Eye (tissue), 1 donor: ENCODE results near the gene HAGH.

ENCODE experiments used
- DNase-seq: peaks from one replicate; pipeline ENCODE4 v3.0.0-alpha.2; 2015

Gene HAGH

DNA sequence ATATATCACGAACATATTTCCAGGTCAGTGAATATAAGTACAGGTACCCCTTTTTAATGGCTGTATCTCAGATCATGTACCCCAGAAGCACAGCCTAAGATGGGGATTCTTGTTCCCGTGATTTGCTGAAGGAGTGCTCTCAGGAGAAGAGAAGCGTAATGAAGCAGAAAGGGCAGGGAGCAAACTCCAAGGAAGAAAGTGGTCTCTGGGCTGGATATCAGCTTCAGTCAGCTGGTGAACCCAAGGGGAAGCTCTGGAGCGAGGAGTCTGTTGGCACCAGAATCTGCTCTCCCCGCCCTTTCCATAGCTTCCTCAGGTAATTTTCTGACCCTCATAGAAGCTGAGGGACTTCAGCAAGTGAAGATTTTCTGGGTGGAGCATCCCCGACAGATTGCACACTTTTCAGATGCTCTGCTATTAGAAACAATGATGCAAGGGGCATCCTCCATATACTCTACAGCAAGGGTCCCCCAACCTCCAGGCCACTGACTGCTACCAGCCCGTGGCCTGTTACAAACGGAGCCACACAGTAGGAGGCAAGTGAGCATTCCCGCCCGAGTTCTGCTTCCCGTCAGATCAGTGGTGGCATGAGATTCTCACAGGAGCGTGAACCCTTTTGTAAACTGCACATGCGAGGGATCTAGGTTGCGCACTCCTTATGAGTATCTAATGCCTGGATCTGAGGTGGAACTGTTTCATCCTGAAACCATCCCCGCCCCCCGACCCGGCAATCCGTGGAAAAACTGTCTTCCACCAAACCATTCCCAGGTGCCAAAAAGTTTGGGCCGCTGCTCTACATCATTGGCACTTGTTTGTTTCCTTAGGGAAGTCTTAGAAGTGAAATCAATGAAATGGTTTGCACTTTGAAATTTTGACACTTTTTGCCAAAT, 4.8 kb upstream of the HAGH start:
- no peak for DNase-seq

DNA sequence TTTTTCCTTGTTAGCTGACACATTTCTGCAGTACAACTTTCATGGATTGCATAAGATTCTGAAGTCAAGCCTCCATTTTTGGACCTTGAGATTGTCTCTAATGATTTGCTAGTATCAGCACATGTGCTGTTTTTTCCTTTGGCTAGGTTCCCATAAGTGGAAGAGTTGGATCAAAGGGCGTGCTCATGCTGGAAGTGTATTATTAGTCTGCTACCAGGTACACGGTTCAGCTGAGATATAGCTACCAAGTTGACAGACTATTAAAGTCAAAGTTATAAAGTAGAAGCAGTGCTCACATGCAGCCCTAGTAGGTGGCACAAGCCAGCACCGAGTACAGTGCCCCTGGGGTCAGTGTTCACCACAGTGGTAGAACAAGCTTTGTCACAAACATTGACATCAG, 3.6 kb upstream of the HAGH start:
- no peak for DNase-seq

DNA sequence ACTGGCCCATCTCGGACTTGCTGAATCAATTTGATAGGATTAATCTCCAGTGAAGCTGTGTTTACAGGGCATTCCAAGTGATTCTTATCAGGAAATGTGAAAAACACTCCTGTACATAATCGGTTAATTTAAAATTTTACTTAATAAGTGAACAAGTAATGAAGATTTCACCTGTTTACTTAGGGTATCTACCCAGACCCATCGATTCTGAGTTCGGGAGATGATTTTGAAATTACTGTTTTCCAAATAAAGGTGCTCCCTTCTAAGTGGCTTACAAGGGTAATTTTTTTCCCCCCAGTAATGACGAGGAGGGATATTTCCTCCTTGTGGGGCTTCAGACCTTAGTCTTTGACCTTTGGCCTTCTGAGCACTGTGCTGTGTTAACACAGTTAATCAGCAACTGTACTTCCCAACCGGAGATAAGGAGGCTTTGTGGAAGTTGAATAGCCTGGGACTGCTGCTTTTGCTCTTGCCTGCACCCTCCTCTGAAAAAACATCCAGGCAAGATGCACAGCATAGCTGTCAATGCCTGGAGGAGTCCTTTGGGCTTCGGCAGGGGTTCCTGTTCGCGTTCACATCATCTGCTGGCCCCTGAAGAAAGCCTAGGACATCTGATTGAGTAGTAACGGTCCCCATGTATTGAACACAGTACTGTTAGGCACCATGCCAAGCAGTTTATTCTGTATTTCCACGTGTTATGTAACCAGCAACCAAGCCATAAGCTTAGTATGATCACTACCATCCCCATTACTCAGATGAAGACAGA, 2.2 kb upstream of the HAGH start:
- no peak for DNase-seq

DNA sequence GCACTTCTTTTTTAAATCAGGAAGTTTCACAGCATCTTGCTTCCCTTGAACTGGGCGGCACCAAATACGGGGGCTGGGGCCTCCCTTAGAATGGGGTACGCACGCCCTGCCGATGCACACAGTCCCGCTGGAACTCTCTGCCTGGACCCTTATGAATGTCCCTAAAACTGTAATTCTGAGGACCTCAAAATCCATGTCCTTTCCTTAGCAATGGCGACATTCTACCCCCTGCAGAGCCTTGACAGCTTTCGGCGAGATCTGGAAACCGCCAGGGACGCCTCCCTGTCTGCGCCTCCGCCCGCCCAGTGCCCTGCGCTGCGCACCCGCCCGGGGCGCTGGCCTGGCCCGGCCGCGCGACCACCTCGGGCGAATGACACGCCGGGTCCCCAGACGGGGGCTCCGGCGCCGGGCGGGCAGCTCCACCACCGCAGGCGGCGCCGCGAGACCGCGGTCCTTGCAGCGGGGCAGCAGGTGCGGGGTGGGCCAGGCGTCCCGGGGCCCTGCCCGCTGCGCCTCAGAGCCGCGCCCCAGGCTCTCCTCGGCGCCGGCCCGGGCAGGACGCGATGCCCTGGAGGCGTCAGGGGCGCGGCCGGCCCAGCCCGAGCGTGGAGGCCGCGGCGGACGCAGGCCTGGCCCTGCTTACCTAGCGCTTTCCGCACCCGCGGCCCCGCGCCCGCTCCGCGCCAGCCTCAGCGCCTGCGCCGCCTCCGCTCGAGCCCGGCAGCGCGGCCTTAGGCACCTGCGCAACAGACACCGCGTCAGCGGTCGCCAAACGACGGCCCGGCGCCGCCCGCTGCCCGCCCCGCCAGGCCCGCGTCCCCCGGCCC, 548 bp downstream of the HAGH start:
- DNase-seq: peak; percentile 31

DNA sequence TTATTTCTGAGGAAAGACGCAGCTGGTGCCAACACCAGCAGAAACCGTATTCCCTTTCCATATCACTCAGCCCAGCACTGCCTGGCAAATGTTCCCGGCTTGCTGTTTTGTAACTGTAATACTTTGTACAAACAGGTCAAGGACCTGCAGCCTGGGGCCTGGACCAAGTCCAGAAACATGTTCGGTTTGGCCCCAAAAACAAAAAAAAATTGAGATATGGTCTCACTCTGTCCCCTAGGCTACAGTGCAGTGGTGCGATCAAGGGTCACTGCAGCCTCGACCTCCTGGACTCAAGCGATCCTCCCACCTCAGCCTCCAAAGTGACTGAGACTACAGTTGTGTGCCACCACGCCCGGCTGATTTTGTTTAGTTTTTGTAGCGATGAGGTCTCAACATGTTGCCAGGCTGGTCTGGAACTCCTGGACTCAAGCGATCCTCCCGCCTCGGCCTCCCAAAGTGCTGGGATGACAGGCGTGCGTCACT, 1.2 kb downstream of the HAGH start:
- DNase-seq: peak; percentile 2

DNA sequence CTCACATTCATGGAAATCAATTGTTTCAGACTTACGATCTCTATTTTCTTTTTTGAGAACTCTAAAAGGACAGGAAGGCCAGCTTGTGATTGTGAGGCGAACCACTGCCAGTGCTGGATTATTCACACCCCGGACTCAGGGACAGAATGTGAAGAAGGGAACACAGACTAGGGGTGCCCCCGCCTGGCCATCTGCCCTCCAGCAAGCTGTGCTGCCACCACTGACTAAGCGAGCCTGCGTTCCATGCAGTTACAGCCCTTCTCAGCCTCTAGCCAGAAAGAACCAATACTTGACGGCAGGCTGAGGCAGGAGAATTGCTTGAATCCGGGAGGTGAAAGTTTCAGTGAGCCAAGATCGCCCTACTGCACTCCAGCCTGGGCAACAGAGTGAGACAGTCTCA, 2.8 kb downstream of the HAGH start:
- peak; percentile 22 for DNase-seq

DNA sequence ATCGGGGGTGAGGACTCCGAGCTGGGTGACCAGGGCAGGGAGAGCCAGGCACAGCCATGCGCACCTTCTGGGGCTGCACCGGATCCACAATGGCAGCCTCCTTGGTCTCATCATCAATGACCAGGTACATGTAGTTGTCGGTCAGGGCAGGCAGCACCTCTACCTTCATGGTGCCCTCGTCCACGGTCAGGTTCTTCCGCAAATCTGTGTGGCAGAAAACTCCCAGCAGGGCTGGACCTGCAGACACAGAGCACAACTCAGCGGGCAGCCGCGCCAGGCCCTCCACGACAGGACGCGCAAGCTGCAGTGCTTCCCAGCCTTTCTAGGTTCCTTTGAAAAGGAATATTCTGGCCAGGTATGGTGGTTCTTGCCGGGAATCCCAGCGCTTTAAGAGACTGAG, 3.8 kb downstream of the HAGH start:
- DNase-seq: no peak

DNA sequence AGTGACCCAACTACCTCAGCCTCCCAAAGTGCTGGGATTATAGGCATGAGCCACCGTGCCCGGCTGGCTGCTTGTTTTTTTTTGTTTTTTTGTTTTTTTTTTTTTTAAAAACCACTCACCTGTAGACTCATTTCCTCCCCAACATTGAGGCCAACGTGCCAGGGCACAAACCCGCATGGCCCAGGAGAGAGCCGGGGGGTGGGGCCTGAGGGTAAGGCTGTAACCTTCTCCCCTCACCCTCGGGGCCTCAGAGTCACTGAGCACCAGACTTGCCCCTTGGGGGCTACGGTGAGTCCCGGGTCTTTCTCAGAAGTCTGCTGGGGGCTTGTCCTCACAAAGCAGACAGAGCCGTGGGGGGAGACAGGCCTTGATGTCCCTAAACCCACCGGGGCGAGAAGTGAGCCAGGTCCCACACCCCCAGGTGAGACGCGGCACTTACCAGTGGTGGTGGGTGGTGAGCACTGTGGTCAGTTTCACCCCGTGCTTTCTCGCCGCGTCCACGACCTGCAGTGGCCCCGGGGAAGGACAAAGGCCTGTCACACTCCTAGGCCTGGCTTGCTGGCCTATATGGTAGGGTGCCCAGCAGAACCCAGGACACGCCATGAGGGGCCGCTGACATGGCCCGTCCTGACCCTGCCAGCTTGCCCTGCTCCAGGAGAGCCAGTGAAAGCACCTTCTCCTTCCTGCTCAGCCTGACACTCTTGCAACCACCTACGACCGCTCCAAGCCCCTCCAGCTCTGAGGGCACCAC, 4.6 kb downstream of the HAGH start:
- DNase-seq: no peak

DNA sequence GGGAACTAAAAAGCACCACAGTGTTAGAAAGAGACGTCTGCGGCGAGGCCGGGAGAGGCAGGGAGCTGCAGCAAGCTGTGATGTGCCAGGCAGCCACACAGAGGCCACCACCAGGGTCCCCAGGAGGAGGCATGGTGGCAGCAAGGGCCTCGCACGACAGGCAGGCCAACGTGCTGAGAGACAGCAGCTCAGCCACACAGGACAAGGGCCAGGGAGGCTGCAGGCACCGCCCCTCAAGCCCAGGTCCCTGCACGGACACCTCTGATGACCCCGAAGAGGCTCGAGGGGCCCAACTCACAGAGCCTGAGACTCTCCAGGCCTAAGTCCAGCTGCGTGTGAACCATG, 5.7 kb downstream of the HAGH start:
- DNase-seq: no peak

DNA sequence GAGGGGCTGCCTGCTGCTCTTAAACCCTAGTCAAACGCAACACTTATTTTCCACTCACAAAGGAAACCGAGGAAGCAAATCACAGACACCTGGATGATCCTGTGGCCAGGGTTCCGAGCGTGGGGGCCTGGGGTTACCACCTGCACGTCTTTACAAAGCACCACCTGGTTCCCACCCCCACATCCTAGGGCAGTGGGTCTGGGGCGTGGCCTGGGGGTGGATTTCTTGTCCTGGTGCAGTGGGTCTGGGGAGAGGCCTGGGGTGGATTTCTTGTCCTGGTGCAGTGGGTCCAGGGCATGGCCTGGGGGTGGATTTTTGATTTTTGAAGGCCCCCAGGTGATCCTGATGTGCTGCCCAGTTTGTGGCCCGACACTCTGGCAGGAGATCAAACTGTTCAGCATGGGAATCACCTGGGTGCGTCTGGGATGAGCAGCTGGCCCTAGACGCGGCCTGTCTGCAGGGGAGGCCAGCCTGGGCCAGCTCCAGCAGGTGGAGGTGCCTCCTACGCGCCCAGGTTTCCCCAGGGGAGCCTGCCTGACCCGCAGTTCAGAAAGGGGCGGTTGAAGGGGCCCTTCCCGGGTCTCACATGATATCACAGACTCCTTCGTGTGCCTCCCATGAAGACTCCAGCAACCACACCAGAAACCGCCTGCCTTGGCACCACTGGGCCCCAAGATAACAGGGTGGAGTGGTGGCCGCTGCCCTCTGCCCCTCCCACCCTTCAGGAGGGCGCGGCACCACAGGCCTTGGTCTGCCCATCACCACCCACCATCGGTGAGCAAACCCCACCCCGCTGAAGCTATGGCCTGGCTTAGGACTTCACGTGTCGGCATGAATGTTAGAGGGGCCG, 6.3 kb downstream of the HAGH start:
- no peak for DNase-seq

DNA sequence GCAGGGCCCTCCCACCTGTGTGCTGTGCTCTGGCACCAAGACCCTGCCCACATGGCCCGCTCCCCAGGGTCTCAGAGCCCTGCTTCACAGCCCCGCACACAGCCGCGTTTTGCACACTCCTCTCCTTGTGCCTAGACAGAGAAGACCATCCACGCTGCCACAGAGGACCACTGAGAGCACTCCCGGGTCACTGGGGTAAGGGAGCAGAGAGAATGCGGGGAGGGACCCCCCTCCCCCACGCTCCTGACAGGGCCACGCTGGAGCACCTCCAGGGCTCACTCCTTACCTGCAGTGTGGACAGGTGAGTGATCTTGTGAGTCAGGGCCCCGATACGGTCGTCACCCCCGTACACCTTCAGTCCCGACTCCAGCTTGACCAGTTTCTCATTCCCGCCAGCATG, 7.0 kb downstream of the HAGH start:
- DNase-seq: no peak

DNA sequence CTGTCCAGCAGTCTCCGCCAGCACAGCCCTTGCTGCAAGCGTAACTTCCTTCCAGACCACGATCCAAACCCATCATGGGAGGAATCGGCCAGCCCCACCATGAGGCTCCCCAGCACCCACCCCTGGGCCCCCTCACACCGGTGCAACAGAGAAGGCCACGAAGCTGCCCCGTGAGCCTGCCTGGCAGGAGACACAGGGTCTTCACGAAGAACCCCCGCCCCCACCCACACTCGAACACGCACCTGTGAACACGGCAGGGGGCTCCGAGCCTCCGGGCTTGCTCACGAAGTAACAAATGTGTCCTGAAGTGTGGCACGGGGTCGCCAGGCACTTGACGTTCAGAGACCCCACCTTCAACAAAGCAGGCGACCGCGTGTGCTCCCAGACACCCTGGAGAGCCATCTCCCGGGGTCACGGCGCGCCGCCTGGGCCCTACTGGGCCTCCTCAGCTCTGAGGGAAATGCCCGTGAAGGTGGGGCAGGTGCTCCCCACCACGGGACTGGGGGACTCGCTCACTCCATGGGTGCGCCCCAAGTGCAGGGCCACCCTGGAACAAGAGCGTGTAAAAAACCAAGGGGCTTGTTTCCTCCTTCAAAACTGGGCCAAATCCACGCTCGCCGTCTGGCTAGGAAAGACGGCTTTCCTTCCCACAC, 7.6 kb downstream of the HAGH start:
- DNase-seq: no peak

DNA sequence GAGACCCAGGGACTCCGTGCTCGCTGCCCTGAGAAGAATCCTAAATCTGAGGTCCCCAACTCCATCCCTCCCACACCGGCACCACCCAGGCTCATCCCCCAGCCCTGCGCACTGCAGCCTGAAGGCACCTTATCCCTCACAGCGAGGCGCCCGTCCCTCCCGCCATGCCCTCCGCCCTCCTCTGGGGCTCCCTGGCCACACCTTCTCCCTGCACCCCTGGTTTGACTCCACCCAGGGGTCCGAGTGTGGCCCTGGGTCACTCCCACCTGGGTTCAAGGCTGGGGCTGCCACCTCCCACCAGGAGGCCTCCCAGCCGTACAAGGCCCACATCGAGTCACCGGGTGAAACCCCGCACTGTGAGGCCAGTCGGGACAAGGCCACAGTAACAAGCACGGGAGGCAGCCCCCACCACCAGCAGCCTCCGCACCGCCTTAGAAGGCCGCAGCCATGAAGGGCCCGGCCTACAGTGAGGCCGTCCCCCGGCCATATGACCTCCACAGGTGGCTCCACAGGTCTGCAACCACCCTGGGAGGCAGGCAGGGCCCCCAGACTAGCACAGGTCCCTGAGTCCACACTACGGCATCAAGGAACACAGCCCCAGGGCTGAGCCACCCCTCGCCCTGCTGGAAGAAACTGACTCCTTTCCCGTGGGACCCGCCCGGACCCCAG, 8.3 kb downstream of the HAGH start:
- no peak for DNase-seq

DNA sequence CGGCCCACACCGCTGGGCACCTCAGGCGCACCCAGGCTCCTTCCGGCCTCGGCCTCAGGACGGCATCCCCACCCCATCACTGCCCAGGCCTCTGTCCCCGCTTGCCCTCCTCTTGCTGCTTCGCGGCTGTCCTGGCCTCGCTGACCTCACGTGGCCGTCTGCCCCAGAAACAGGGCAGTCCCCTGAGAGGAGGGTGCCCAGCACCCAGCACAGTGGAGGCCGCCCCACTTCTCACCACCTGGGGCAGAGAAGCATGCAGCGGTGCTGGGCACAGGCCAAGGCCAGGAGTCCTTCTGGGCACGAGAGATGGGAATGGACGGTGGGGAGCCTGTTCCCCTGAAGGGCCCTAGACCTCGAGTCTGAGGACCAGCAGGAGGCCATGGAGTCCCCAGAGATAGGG, 8.9 kb downstream of the HAGH start:
- no peak for DNase-seq

DNA sequence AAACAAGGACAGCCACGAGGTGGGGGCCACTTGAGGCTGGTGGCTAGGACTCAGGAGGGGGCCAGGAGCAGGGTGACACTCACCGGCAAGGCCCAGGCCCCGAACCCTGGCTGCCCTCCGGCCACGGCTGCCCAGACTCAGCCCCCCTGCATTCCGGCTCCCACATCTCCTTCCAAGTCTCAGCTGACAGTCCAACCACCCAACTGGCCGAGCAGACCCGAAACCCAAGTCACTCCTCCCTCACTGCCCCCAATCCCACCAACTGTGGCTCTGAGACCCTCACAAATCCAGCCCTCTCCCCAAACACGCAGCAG, 9.4 kb downstream of the HAGH start:
- no peak for DNase-seq

DNA sequence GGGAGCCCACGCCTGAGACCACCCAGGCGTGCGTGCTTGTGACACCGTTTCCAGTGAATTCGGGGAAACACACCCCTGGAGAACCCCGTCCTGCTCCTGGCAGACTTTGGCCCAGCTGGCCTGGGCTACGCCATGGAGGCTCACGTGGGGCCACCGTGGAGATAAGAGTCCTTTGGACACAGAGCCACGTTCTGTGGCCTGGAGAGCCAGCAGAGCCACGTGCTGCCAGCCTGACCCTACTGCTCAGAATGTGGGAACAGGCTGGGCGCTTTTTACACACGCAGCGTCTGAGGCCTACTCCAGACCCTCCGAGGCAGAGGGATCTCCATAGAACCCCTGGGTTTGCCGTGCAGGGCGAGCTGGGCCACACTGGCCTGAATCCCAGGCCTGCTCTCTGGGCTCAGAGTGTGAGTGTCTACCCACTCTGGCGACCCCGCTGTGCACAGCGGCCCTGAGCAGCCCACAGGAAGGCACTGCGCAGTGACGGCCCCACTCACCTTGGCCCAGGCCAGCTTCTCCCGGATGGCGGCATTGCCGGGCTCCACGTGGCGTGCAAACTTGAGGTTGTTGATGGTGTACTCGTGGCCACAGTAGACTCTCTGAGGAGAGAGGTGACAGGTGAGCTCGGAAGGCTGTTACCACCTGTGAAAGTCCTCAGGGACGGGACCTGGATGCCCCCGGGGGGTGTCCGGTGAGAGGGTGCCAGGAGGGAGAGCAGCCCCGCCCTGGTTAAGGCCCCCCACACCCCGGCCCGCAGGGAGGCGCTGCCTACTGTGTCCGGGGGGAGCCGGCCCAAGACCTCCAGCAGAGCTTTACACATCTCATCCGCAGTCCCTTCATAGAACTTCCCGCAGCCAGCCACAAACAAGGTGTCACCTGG, 10.0 kb downstream of the HAGH start:
- DNase-seq: no peak

DNA sequence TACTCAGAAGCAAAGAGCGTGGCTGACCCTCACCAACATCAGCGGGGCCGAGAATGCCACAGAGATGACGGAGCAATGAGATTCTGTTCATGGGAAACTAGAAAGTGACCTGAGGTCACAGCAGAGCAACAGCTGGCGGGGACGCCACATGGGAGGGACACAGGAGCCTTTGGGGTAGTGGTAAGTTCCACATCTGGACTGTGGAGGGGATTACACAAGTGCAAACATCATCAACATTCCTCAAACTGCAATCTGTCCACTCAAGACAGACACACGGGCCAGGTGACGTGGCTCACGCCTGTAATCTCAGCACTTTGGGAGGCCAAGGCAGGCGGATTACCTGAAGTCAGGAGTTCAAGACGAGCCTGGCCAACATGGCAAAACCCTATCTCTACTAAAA, 11.2 kb downstream of the HAGH start:
- DNase-seq: no peak

DNA sequence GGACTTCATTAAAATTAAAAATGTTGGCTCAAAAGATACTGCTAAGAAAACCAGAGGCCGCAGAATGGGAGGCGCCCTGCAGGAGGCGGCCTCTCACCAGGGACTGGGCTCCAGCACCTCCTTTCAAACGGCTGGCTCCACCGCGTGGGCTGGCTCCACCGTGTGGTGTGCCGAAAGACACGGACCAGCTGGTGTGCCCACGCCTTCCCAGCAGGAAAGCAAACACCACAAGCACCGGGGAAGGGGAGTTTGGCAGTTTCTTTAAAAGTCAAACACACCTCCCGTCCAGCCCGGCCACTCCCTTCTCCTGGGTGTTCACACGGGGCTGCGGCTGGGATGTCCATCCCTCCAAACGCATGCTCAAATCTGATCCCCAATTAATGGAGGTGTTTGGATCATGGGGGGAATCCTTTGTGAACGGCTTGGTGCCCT, 13.9 kb downstream of the HAGH start:
- peak; percentile 21 for DNase-seq

DNA sequence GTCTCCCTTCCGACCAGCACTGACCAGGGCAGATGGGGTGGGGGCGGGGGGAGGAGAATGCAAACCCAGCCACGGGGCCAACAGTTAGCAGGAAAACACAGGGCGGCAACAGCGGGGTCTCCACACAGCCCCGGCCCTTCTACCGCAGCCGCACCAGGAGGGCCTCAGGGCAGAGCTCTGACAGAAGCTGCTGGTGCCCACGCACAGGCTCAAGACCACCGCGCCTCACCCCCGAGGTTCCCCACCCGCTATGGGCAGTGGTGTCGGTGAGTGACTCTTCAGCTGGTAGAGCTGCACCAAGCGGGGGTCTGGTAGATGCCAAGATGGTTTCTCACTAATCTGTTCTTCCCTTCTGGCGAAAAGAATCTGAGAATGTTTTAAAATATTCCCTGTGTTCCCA, 16.1 kb downstream of the HAGH start:
- no peak for DNase-seq

DNA sequence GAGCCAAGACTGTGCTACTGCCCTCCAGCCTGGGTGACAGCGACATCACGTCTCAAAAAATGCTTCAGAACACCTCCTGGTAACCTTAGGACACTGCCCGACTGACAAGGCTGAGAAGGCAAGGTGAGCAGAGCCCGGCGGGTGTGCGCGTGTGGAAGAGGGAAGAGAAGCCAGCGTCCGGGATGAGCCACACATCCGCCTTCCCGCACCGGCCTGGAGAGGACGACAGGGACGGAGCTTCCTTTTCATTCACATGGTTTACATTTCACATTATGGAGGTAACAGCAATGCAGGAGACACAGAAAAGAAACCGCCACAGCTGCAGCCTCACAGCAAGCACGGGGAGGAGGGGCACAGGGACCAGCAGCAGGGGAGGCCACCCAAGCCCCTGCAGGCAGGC, 16.5 kb downstream of the HAGH start:
- DNase-seq: no peak
